WTC11 (cell line): ENCODE data around the gene BEST4. TPM values are rescaled to one million over a fixed set of nuclear protein-coding genes. Genes with fewer than 3 reads are reported as not detected.

ENCODE experiments used
- ATAC-seq: fragments of 200-7000 bp; cut with Tn5 transposase; 2 replicates; pipeline ENCODE4 v1.10.0; 2021; ENCODE audit warnings: mild to moderate bottlenecking, moderate library complexity
- CTCF ChIA-PET: fragments of 300-600 bp; sonication (Branson Sonifier 250); formaldehyde crosslinking; loops from one replicate; lab custom pipeline; 2021; ENCODE audit warnings: antibody characterized with exemption; lab: Charles Lee
- POLR2A ChIA-PET: fragments of 350-600 bp; sonication (Branson Sonifier 250); formaldehyde crosslinking; loops from one replicate; lab custom pipeline; 2021; ENCODE audit warnings: antibody characterized with exemption; lab: Charles Lee
- DNase-seq: peaks from one replicate; pipeline ENCODE4 v3.0.0; 2021; ENCODE audit warnings: low spot score
- H3K27ac Mint-ChIP-seq: 2 replicates; pipeline ENCODE4 v1.8.0; 2021; ENCODE audit warnings: mixed read lengths
- H3K27me3 Mint-ChIP-seq: 2 replicates; pipeline ENCODE4 v1.8.0; 2021; ENCODE audit warnings: low read depth, mild to moderate bottlenecking, moderate library complexity, mixed read lengths
- H3K36me3 Mint-ChIP-seq: 2 replicates; pipeline ENCODE4 v1.8.0; 2021; ENCODE audit warnings: mixed read lengths
- H3K4me1 Mint-ChIP-seq: 2 replicates; pipeline ENCODE4 v1.8.0; 2022; ENCODE audit warnings: mixed read lengths
- H3K4me3 Mint-ChIP-seq: 2 replicates; pipeline ENCODE4 v1.8.0; 2021; ENCODE audit warnings: mild to moderate bottlenecking, moderate library complexity, mixed read lengths
- H3K9me3 Mint-ChIP-seq: 2 replicates; pipeline ENCODE4 v1.8.0; 2021; ENCODE audit warnings: mixed read lengths
- ATF6 ChIP-seq: sonication (generic); formaldehyde crosslinking; IDR thresholded peaks from 2 replicates; pipeline ENCODE4 v1.8.1; 2023; ENCODE audit warnings: mild to moderate bottlenecking, missing genetic modification reagents
- ERG ChIP-seq: fragments of 250-450 bp; sonication (Bioruptor Pico); IDR thresholded peaks from 2 replicates; pipeline ENCODE4 v1.8.0; 2021; ENCODE audit warnings: mild to moderate bottlenecking
- FOXK1 ChIP-seq: sonication (generic); formaldehyde crosslinking; IDR thresholded peaks from 2 replicates; pipeline ENCODE4 v1.8.0; 2022; ENCODE audit warnings: mild to moderate bottlenecking, moderate library complexity, missing genetic modification reagents
- MAX ChIP-seq: sonication (generic); formaldehyde crosslinking; IDR thresholded peaks from 2 replicates; pipeline ENCODE4 v1.8.0; 2022; ENCODE audit warnings: mild to moderate bottlenecking, missing genetic modification reagents
- NFATC4 ChIP-seq: fragments of 250-450 bp; sonication (Bioruptor Pico); IDR thresholded peaks from 2 replicates; pipeline ENCODE4 v1.9.0; 2021; ENCODE audit warnings: mild to moderate bottlenecking
- NR1H2 ChIP-seq: sonication (generic); formaldehyde crosslinking; IDR thresholded peaks from 2 replicates; pipeline ENCODE4 v1.9.0; 2021; ENCODE audit warnings: mild to moderate bottlenecking, moderate library complexity, missing genetic modification reagents
- SMAD4 ChIP-seq: sonication (generic); formaldehyde crosslinking; IDR thresholded peaks from 2 replicates; pipeline ENCODE4 v1.8.0; 2022; ENCODE audit warnings: mild to moderate bottlenecking, missing genetic modification reagents
- SP1 ChIP-seq: sonication (generic); formaldehyde crosslinking; conservative IDR thresholded peaks from 2 replicates; pipeline ENCODE4 v1.8.1; 2022; ENCODE audit warnings: missing genetic modification reagents
- USF1 ChIP-seq: sonication (generic); formaldehyde crosslinking; IDR thresholded peaks from 2 replicates; pipeline ENCODE4 v1.8.0; 2022; ENCODE audit warnings: mild to moderate bottlenecking, missing genetic modification reagents
- ZNF416 ChIP-seq: fragments of 250-450 bp; sonication (Bioruptor Pico); IDR thresholded peaks from 2 replicates; pipeline ENCODE4 v1.9.0; 2021; ENCODE audit warnings: mild to moderate bottlenecking, inconsistent platforms
- ZNF425 ChIP-seq: fragments of 250-450 bp; sonication (Bioruptor Pico); conservative IDR thresholded peaks from 2 replicates; pipeline ENCODE4 v1.9.0; 2021; ENCODE audit warnings: mild to moderate bottlenecking
- ZNF532 ChIP-seq: fragments of 250-450 bp; sonication (Bioruptor Pico); IDR thresholded peaks from 2 replicates; pipeline ENCODE4 v1.9.0; 2021; ENCODE audit warnings: mild to moderate bottlenecking, borderline replicate concordance
- ZNF671 ChIP-seq: fragments of 250-450 bp; sonication (Bioruptor Pico); IDR thresholded peaks from 2 replicates; pipeline ENCODE4 v1.8.0; 2021; ENCODE audit warnings: mild to moderate bottlenecking
- ZSCAN18 ChIP-seq: fragments of 250-450 bp; sonication (Bioruptor Pico); IDR thresholded peaks from 2 replicates; pipeline ENCODE4 v2.1.2; 2022; ENCODE audit warnings: mild to moderate bottlenecking, moderate library complexity
- total RNA-seq: library from RNA; stranded (reverse); gene quantifications from 3 replicates; pipeline ENCODE4 v1.2.3, GENCODE V29; 2021

BEST4 gene
- total RNA-seq, 1 experiment from 2014 or later, result 1.6 TPM

- peak overlapping the region; percentile 87 for H3K4me3 Mint-ChIP-seq
- no peak for ATAC-seq
- H3K27me3 Mint-ChIP-seq, result no peaks in the 10 kb centered on the region
- TF ChIP-seq USF1 (CRISPR knock-in tag) (no peak), FOXK1 (no peak), ZNF425 (CRISPR knock-in tag) (0 out of 2 replicates have a peak, but pooled peaks have one; percentile 16), ZNF671 (CRISPR knock-in tag) (peak; percentile 65; the same call in 1 of the 2 replicates), ZSCAN18 (CRISPR knock-in tag) (no peak), NR1H2 (CRISPR knock-in tag) (no peak), NFATC4 (CRISPR knock-in tag) (peak; percentile 75; the same call in 1 of the 2 replicates)
- H3K36me3 Mint-ChIP-seq, result peaks cover 49% of the 10 kb centered on the region
- DNase-seq, result no peak
- ChIA-PET POLR2A (interaction anchor here (0.7 kb wide), 1 partner anchor 21 kb away, joined by 3 read pairs; the partner anchor contains the start of gene PLK3), CTCF (interaction anchor here (0.5 kb wide), 1 partner anchor 174 kb away, joined by 3 read pairs; no protein-coding TSS in a partner anchor)
- peak overlapping the region; percentile 94 for H3K27ac Mint-ChIP-seq
- peaks cover 30% of the 10 kb centered on the region for H3K4me1 Mint-ChIP-seq
- no peaks in the 10 kb centered on the region for H3K9me3 Mint-ChIP-seq
Measured at GRCh38 chr1:44778705-44779576, 9.0 kb downstream of the BEST4 start.

- Mint-ChIP-seq H3K9me3 (no peaks in the 10 kb centered on the region), H3K36me3 (peaks cover 49% of the 10 kb centered on the region)
- TF ChIP-seq ERG (CRISPR knock-in tag), result no peak
- TF ChIP-seq SMAD4 (CRISPR knock-in tag), result no peak
- no peak for TF ChIP-seq MAX
- TF ChIP-seq ZNF416 (CRISPR knock-in tag), result no peak
- no peak for TF ChIP-seq ATF6 (CRISPR knock-in tag)
- no peak for TF ChIP-seq SP1 (CRISPR knock-in tag)
- TF ChIP-seq ZNF532 (CRISPR knock-in tag), result no peak
- TF ChIP-seq ZSCAN18 (CRISPR knock-in tag), result no peak
Measured at GRCh38 chr1:44777969-44778635, 9.9 kb downstream of the BEST4 start.

More at GRCh38 chr1:44777969-44778635, 9.9 kb downstream of the BEST4 start:
- ChIA-PET CTCF (no interaction called here), POLR2A (no interaction called here)
- ATAC-seq (no peak), DNase-seq (no peak)
- Mint-ChIP-seq H3K27ac (peak overlapping the region; percentile 94), H3K4me1 (peaks cover 22% of the 10 kb centered on the region), H3K27me3 (no peaks in the 10 kb centered on the region), H3K4me3 (peak overlapping the region; percentile 87)
